OCI-LY3 (cell line): Measurements from ENCODE around the gene MAP3K19.

Experiments used
- CTCF ChIP-seq: fragments of 200-600, 300-600 bp; sonication (generic); IDR thresholded peaks from 2 replicates; pipeline ENCODE4 v1.5.1; 2014; ENCODE audit warnings: antibody characterized with exemption, low read length, low read depth
- EZH2phosphoT487 ChIP-seq: fragments of 200-600 bp; shearing (Covaris generic); IDR thresholded peaks from 2 replicates; pipeline ENCODE4 v1.6.1; 2018; ENCODE audit warnings: antibody characterized with exemption, mixed run types, low read depth

GRCh38 chr2:134917360-134917865, 129.8 kb downstream of the MAP3K19 start:
- TF ChIP-seq CTCF = no peak
- TF ChIP-seq EZH2phosphoT487 = no peak
